ENCODE measurements around the gene PLOD1. TPM values are rescaled to one million over a fixed set of nuclear protein-coding genes. Genes with fewer than 3 reads are reported as not detected.
A peak's percentile ranks its signal among the peaks of the same experiment; 100 is the strongest.

The PLOD1 gene
- total RNA-seq, 1 donor from 2014 or later, result 80.7 TPM

GRCh38 chr1:11981378-11982009 is 47.0 kb downstream of the PLOD1 start:
- peaks cover 11% of the 10 kb centered on the region for H3K36me3 Mint-ChIP-seq (ENCODE audit: insufficient read depth)
- peak overlapping the region; percentile 98 for H3K27ac Mint-ChIP-seq
- no peaks in the 10 kb centered on the region for H3K9me3 Mint-ChIP-seq (ENCODE audit: low read depth)
- TF ChIP-seq CTCF (IDR thresholded peaks at IDR 0.05; ENCODE audit: unreplicated experiment), result no peak
- H3K4me1 Mint-ChIP-seq (ENCODE audit: low read depth), result peaks cover 21% of the 10 kb centered on the region
- H3K27me3 Mint-ChIP-seq, result no peaks in the 10 kb centered on the region
- no peak for DNase-seq (ENCODE audit: low spot score, unreplicated experiment)
- H3K4me3 Mint-ChIP-seq (ENCODE audit: low read depth), result peak overlapping the region; percentile 97

GRCh38 chr1:11982010-11982392 is 47.5 kb downstream of the PLOD1 start:
- H3K27ac Mint-ChIP-seq, result peak overlapping the region; percentile 35
- H3K9me3 Mint-ChIP-seq (ENCODE audit: low read depth), result no peaks in the 10 kb centered on the region
- H3K4me3 Mint-ChIP-seq (ENCODE audit: low read depth), result peak overlapping the region; percentile 97
- H3K4me1 Mint-ChIP-seq (ENCODE audit: low read depth), result peaks cover 21% of the 10 kb centered on the region
- H3K36me3 Mint-ChIP-seq (ENCODE audit: insufficient read depth), result peaks cover 11% of the 10 kb centered on the region
- DNase-seq (ENCODE audit: low spot score, unreplicated experiment), result no peak
- no peaks in the 10 kb centered on the region for H3K27me3 Mint-ChIP-seq
- peak; percentile 30 for TF ChIP-seq CTCF (IDR thresholded peaks at IDR 0.05; ENCODE audit: unreplicated experiment)

GRCh38 chr1:11984121-11984520 is 49.6 kb downstream of the PLOD1 start:
- Mint-ChIP-seq H3K27me3 (no peaks in the 10 kb centered on the region), H3K36me3 (ENCODE audit: insufficient read depth) (peaks cover 14% of the 10 kb centered on the region), H3K27ac (no peak overlapping the region), H3K4me1 (ENCODE audit: low read depth) (peaks cover 21% of the 10 kb centered on the region), H3K4me3 (ENCODE audit: low read depth) (no peak overlapping the region), H3K9me3 (ENCODE audit: low read depth) (no peaks in the 10 kb centered on the region)
- no peak for TF ChIP-seq CTCF (IDR thresholded peaks at IDR 0.05; ENCODE audit: unreplicated experiment)
- no peak for DNase-seq (ENCODE audit: low spot score, unreplicated experiment)

GRCh38 chr1:11984576-11984975 is 50.1 kb downstream of the PLOD1 start:
- Mint-ChIP-seq H3K4me3 (ENCODE audit: low read depth) (no peak overlapping the region), H3K27ac (no peak overlapping the region)

GRCh38 chr1:11985171-11985570 is 50.7 kb downstream of the PLOD1 start:
- H3K9me3 Mint-ChIP-seq (ENCODE audit: low read depth), result no peaks in the 10 kb centered on the region
- H3K4me3 Mint-ChIP-seq (ENCODE audit: low read depth), result no peak overlapping the region
- peaks cover 17% of the 10 kb centered on the region for H3K36me3 Mint-ChIP-seq (ENCODE audit: insufficient read depth)
- TF ChIP-seq CTCF (IDR thresholded peaks at IDR 0.05; ENCODE audit: unreplicated experiment), result no peak
- H3K27me3 Mint-ChIP-seq, result no peaks in the 10 kb centered on the region
- DNase-seq (ENCODE audit: low spot score, unreplicated experiment), result no peak
- H3K4me1 Mint-ChIP-seq (ENCODE audit: low read depth), result peaks cover 17% of the 10 kb centered on the region
- no peak overlapping the region for H3K27ac Mint-ChIP-seq

More at GRCh38 chr1:11984576-11984975, 50.1 kb downstream of the PLOD1 start:
- Mint-ChIP-seq H3K27me3 (no peaks in the 10 kb centered on the region), H3K36me3 (ENCODE audit: insufficient read depth) (peaks cover 17% of the 10 kb centered on the region), H3K4me1 (ENCODE audit: low read depth) (peaks cover 20% of the 10 kb centered on the region), H3K9me3 (ENCODE audit: low read depth) (no peaks in the 10 kb centered on the region)
- no peak for DNase-seq (ENCODE audit: low spot score, unreplicated experiment)
- no peak for TF ChIP-seq CTCF (IDR thresholded peaks at IDR 0.05; ENCODE audit: unreplicated experiment)
